ENCODE results near the gene RRAGD. TPM values are rescaled to one million over a fixed set of nuclear protein-coding genes. Genes with fewer than 3 reads are reported as not detected.

RRAGD gene
- total and polyA plus RNA-seq, 4 donors: 4.7 to 6.7 (median 5.6) TPM

- no peak for DNase-seq (ENCODE audit: low spot score)
- Histone ChIP-seq H3K9me3 (ENCODE audit: control insufficient read depth in 4 of 4, low read length in 3 of 4) (no peaks in the 10 kb centered on the region), H3K4me3 (ENCODE audit: low read depth in 1 of 3, low read length in 3 of 3) (no peak overlapping the region), H3K36me3 (ENCODE audit: control insufficient read depth in 4 of 4, insufficient read depth in 3 of 4, low read depth in 1 of 4, low read length in 3 of 4) (no peaks in the 10 kb centered on the region), H3K27ac (ENCODE audit: low read depth in 1 of 2, low read length in 2 of 2) (no peak overlapping the region), H3K4me1 (ENCODE audit: control insufficient read depth in 4 of 4, insufficient read depth in 4 of 4, low read length in 3 of 4) (peaks cover 0 to 13% (median 1%) of the 10 kb centered on the region in 4 donors), H3K9ac (ENCODE audit: low read depth in 1 of 2, low read length in 2 of 2) (no peak overlapping the region), H3K27me3 (ENCODE audit: control insufficient read depth in 4 of 4, insufficient read depth in 4 of 4, low read length in 3 of 4) (no peaks in the 10 kb centered on the region)
- 95% methylated on average over 6 of the region's 6 CpGs for WGBS
- TF ChIP-seq TAF1 (conservative IDR thresholded peaks at IDR 0.05) (no peak), HNF4A (conservative IDR thresholded peaks at IDR 0.05) (no peak), ZBTB33 (IDR thresholded peaks at IDR 0.05) (no peak), YY1 (IDR thresholded peaks at IDR 0.05) (no peak), ATF3 (IDR thresholded peaks at IDR 0.05) (no peak), SP1 (IDR thresholded peaks at IDR 0.05) (no peak), FOXA2 (IDR thresholded peaks at IDR 0.05) (no peak), NR2F2 (IDR thresholded peaks at IDR 0.05) (no peak), RXRA (IDR thresholded peaks at IDR 0.05) (no peak), EGR1 (IDR thresholded peaks at IDR 0.05; ENCODE audit: low read depth in 2 of 2) (no peak), REST (IDR thresholded peaks at IDR 0.05) (no peak), CTCF (IDR thresholded peaks at IDR 0.05; ENCODE audit: low read depth, low read length, missing input control) (no peak), HNF4G (IDR thresholded peaks at IDR 0.05) (no peak), RAD21 (IDR thresholded peaks at IDR 0.05) (no peak), GABPA (IDR thresholded peaks at IDR 0.05 in 1 of 2, conservative IDR thresholded peaks at IDR 0.05 in 1 of 2) (no peak)
Observed at GRCh38 chr6:89320012-89320559, 92.0 kb downstream of the RRAGD start.

GRCh38 chr6:89317067-89317466 is 95.0 kb downstream of the RRAGD start:
- Histone ChIP-seq H3K27ac (ENCODE audit: low read depth in 1 of 2, low read length in 2 of 2) (no peak overlapping the region), H3K9ac (ENCODE audit: low read depth in 1 of 2, low read length in 2 of 2) (no peak overlapping the region), H3K4me1 (ENCODE audit: control insufficient read depth in 4 of 4, insufficient read depth in 4 of 4, low read length in 3 of 4) (peaks cover 0 to 4% (median 0%) of the 10 kb centered on the region in 4 donors), H3K9me3 (ENCODE audit: control insufficient read depth in 4 of 4, low read length in 3 of 4) (no peaks in the 10 kb centered on the region), H3K27me3 (ENCODE audit: control insufficient read depth in 4 of 4, insufficient read depth in 4 of 4, low read length in 3 of 4) (no peaks in the 10 kb centered on the region), H3K36me3 (ENCODE audit: control insufficient read depth in 4 of 4, insufficient read depth in 3 of 4, low read depth in 1 of 4, low read length in 3 of 4) (no peaks in the 10 kb centered on the region), H3K4me3 (ENCODE audit: low read depth in 1 of 3, low read length in 3 of 3) (no peak overlapping the region)
- no peak for TF ChIP-seq RAD21 (IDR thresholded peaks at IDR 0.05)
- no peak for TF ChIP-seq TAF1 (conservative IDR thresholded peaks at IDR 0.05)
- no peak for TF ChIP-seq FOXA1 (IDR thresholded peaks at IDR 0.05)
- no peak for TF ChIP-seq FOXA2 (IDR thresholded peaks at IDR 0.05)
- no peak for TF ChIP-seq GABPA (IDR thresholded peaks at IDR 0.05 in 1 of 2, conservative IDR thresholded peaks at IDR 0.05 in 1 of 2)
- no peak for TF ChIP-seq CTCF (IDR thresholded peaks at IDR 0.05; ENCODE audit: low read depth, low read length, missing input control)
- TF ChIP-seq ZBTB33 (IDR thresholded peaks at IDR 0.05): no peak
- no peak for TF ChIP-seq EGR1 (IDR thresholded peaks at IDR 0.05; ENCODE audit: low read depth in 2 of 2)
- DNase-seq (ENCODE audit: low spot score): no peak

All from liver (tissue), 9 donors.